Epithelial cell of esophagus (primary cell): Measurements from ENCODE around the gene STX17.
A peak's percentile ranks its signal among the peaks of the same experiment; 100 is the strongest.

Source experiments
- DNase-seq: peaks from one replicate; pipeline ENCODE4 v3.0.0; 2010; ENCODE audit warnings: low read depth
- H3K4me3 ChIP-seq: 2 replicates; pipeline ENCODE4 v1.5.1; 2011; ENCODE audit warnings: mild to moderate bottlenecking, low read length, control low read depth
- TF ChIP-seq, protein P1 (sequence below): IDR thresholded peaks from 2 replicates; pipeline ENCODE4 v1.5.1; 2011; ENCODE audit warnings: low read depth, mild to moderate bottlenecking, low read length, control low read depth, inconsistent platforms; ENCODE audit not compliant: insufficient read depth; ENCODE audit errors: missing control alignments

Gene STX17

GRCh38 chr9:99878651-99879050 lies 27.8 kb upstream of the STX17 start:
- TF ChIP-seq, protein P1, sequence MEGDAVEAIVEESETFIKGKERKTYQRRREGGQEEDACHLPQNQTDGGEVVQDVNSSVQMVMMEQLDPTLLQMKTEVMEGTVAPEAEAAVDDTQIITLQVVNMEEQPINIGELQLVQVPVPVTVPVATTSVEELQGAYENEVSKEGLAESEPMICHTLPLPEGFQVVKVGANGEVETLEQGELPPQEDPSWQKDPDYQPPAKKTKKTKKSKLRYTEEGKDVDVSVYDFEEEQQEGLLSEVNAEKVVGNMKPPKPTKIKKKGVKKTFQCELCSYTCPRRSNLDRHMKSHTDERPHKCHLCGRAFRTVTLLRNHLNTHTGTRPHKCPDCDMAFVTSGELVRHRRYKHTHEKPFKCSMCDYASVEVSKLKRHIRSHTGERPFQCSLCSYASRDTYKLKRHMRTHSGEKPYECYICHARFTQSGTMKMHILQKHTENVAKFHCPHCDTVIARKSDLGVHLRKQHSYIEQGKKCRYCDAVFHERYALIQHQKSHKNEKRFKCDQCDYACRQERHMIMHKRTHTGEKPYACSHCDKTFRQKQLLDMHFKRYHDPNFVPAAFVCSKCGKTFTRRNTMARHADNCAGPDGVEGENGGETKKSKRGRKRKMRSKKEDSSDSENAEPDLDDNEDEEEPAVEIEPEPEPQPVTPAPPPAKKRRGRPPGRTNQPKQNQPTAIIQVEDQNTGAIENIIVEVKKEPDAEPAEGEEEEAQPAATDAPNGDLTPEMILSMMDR, result no peak
- no peak overlapping the region for H3K4me3 ChIP-seq
- peak; percentile 7 for DNase-seq

DNA sequence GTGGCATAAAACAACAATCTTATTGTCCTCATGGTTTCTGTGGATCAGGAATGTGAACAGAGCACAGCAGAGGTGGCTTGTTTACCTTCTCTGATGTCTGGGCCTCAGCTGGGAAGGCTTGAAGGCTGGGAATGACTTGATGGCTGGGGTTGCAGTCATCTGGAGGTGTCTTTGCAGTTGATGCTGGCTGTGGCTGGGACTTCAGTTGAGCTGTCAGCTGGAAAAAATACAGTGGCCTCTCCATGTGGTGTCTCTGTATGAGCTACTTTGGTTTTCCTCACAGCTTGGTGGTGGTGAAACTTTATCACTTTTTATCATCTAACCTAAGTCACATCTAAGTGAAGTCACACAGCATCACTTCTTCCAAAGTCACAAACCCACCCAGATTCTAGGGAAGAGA lies 24.7 kb upstream of the STX17 start:
- TF ChIP-seq, protein P1, result no peak
- H3K4me3 ChIP-seq, result no peak overlapping the region
- no peak for DNase-seq

DNA sequence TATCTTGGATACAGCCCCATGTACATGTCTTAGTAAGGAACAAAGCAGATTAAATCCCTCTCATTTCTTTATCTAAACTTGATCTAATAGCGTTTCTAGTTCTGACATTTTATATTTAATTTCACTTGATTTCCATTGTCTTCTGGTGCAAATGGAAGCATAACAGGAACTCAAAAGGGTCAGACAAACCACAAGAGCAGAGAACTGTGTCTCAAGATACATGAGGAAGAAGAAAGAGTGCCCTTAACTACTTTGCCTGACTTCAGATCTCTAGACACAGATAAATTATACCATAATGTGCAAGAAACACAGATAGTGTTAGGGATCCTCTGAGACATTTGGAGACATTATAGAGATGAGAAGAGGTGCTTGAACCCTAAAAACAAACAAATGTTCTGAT lies 20.7 kb upstream of the STX17 start:
- no peak overlapping the region for H3K4me3 ChIP-seq
- TF ChIP-seq, protein P1, result no peak
- DNase-seq, result no peak

DNA sequence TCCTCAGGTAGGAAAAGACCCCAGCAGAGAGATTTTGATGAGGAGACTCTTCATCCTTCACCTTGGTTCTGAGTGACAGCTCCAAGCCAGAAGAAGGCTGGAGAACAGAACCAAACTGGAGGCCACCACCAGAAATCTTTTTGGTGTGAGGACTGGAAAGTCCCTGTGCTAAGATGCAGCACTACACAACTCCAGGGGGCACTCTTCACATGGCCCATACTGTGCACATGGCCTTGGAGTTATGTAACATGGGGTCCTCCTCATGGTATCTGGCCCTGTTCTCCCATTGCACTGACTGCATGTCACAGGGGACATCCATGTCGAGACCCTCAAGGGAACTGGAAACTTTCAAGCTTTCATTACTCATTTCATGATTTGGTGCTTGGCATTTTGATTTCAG lies 17.3 kb upstream of the STX17 start:
- TF ChIP-seq, protein P1, result no peak
- H3K4me3 ChIP-seq, result no peak overlapping the region
- DNase-seq, result no peak

DNA sequence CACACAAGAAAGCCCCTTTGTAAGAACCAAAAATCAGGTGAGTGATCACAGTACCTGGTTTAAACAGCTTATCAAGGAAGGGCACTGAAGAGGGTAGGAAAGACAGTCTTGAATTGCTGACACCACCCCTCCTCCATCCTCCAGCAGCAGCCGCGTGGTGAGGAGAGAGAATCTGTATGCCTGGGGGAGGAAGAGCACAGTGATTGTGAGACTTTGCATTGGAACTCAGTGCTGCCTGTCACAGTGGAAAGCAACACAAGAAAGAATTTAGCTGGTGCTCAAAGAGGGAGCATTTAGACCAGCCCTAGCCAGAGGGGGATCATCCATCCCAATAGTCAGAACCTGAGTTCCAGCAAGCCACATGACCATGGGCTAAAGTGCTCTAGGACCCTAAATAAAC lies 11.6 kb upstream of the STX17 start:
- no peak for DNase-seq
- TF ChIP-seq, protein P1, result no peak
- H3K4me3 ChIP-seq, result no peak overlapping the region

- TF ChIP-seq, protein P1, result no peak
- DNase-seq, result no peak
- no peak overlapping the region for H3K4me3 ChIP-seq
Observed at GRCh38 chr9:99895510-99895909, 10.9 kb upstream of the STX17 start.

- no peak overlapping the region for H3K4me3 ChIP-seq
- no peak for DNase-seq
- TF ChIP-seq, protein P1, result no peak
Observed at GRCh38 chr9:99896119-99896518, 10.3 kb upstream of the STX17 start.
